Stomach (tissue), 9 donors: ENCODE results near the gene EVI5L. TPM values are rescaled to one million over a fixed set of nuclear protein-coding genes. Genes with fewer than 3 reads are reported as not detected.
"Not testable (repeated sequence)": the region's sequence is repeated elsewhere in the genome, so short reads cannot be mapped to it uniquely, and the experiment has no call there.

ENCODE experiments used
- DNase-seq, 2 donors: peaks; one replicate each; pipeline versions ENCODE4 v3.0.0 to v3.0.0-alpha.2; 2013 to 2019
- H3K27ac ChIP-seq, 5 donors: fragments of 200-600 bp in 4 of 5; sonication (generic) in 4 of 5; one replicate each; pipeline ENCODE4 v1.5.1; 2013 to 2019; ENCODE audit warnings: mild to moderate bottlenecking in 1 of 5, moderate library complexity in 1 of 5
- H3K27me3 ChIP-seq, 3 donors: fragments of 200-600 bp; sonication (generic); one replicate each; pipeline ENCODE4 v1.5.1; 2017 to 2019; ENCODE audit warnings: mixed run types in 1 of 3
- H3K36me3 ChIP-seq, 4 donors: fragments of 200-600 bp; sonication (generic); 1 replicate in 3 of 4; 2 replicates in 1 of 4; pipeline ENCODE4 v1.5.1; 2016 to 2019
- H3K4me1 ChIP-seq, 4 donors: fragments of 200-600 bp; sonication (generic); one replicate each; pipeline ENCODE4 v1.5.1; 2016 to 2019
- H3K4me3 ChIP-seq, 4 donors: fragments of 200-600 bp; sonication (generic) in 3 of 4; one replicate each; pipeline ENCODE4 v1.5.1; 2016 to 2019; ENCODE audit warnings: mild to moderate bottlenecking in 1 of 4
- H3K9me3 ChIP-seq, 4 donors: fragments of 200-600 bp; sonication (generic); one replicate each; pipeline ENCODE4 v1.5.1; 2016 to 2019
- EP300 ChIP-seq: sonication (generic); formaldehyde crosslinking; IDR thresholded peaks from one replicate; pipeline ENCODE4 v1.6.1; 2017; ENCODE audit warnings: antibody characterized with exemption
- POLR2A ChIP-seq, 4 donors: fragments of 450-650 bp; IDR thresholded peaks; one replicate each; pipeline ENCODE4 v1.6.1; 2016; ENCODE audit warnings: antibody characterized with exemption in 4 of 4, control low read depth in 2 of 4, mild to moderate bottlenecking in 1 of 4, moderate library complexity in 1 of 4
- POLR2AphosphoS5 ChIP-seq, 3 donors: sonication (generic); formaldehyde crosslinking; IDR thresholded peaks; one replicate each; pipeline ENCODE4 v1.6.1; 2016; ENCODE audit warnings: antibody characterized with exemption in 3 of 3
- WGBS, 5 donors: extraction: QIAGEN DNeasy Blood & Tissue Kit in 3 of 5; methylation state at CpG; one replicate each; pipeline versions ENCODE4 v1.1.5 to v1.1.7; 2013 to 2018; 5-methylcytosine and 5-hydroxymethylcytosine counted together
- intact Hi-C: fragments of 100-400 bp; cut with DNase I; formaldehyde crosslinking; loops from one replicate; pipeline ENCODE4 v1.15.1; 2023; ENCODE audit warnings: low total_unique reads
- polyA plus RNA-seq, 3 donors: library from polyadenylated mRNA; stranded (reverse); fragments of 200-250 nt; gene quantifications; one replicate each; pipeline ENCODE4 v1.2.3, GENCODE V29; 2013
- total RNA-seq, 5 donors: library from RNA; depleted of rRNA; stranded (reverse); fragments of >200 nt; gene quantifications; one replicate each; pipeline versions ENCODE4 v1.1.0 to v1.2.3, GENCODE V29; 2014 to 2016
- TF ChIP-seq, protein P1 (sequence below), 7 experiments: fragments of 450-650 bp in 4 of 7; fragments of 200-600 bp in 3 of 7; sonication (generic) in 3 of 7; IDR thresholded peaks; one replicate each; pipeline ENCODE4 v1.5.1; 2016 to 2019; ENCODE audit warnings: antibody characterized with exemption in 7 of 7, control low read depth in 2 of 7, mild to moderate bottlenecking in 1 of 7
- donor health status: healthy with polysubstance abuse.
- donor health status: Bipolar disorder and iron deficiency.
- donor health status: healthy.

Gene EVI5L
- total and polyA plus RNA-seq, 8 donors: 4.9 to 31.6 (median 8.4) TPM

- no peak overlapping the region for H3K27ac ChIP-seq
Measured at GRCh38 chr19:7885818-7886217, 55.8 kb downstream of the EVI5L start.

DNA sequence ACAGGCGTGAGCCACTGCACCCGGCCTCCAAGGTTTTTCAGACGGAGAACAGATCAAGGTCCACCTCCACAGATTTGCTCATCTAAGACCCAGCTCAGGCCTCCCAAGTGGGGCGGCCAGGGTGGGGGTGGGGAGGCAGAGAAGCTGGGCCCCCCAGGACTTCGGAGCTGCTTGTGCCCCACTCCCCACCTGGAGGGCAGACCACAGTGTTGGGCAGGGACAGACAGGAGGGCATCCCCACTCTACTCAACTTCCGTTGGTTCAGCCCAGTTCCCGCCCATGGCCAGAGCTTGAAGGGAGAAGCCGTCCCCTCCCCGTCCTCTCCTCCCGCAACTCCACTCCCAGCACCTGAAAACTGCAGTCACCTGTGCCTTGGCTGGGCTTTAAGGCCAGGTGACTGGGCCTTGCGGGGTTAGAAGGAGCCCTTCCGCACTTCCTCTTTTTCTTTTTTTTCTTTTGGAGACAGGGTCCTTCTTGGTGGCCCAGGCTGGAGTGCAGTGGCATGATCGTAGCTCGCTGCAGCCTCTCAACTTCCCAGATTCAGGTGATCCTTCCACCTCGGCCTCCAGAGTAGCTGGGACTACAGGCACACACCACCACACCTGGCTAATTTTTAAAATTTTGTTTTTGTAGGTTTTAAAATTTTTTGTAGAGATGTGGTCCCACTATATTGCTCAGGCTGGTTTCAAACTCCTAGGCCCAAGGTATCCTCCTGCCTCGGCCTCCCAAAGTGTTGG is 57.6 kb downstream of the EVI5L start:
- WGBS, 5 donors: 74 to 89% (median 81%) methylated on average over 16 of the region's 16 CpGs
- intact Hi-C loops: no loop called here
- peaks cover 0 to 14% (median 12%) of the 10 kb centered on the region in 4 donors for H3K4me1 ChIP-seq
- peaks cover 0 to 58% (median 10%) of the 10 kb centered on the region in 3 donors for H3K27me3 ChIP-seq
- no peak overlapping the region for H3K27ac ChIP-seq
- TF ChIP-seq, protein P1, sequence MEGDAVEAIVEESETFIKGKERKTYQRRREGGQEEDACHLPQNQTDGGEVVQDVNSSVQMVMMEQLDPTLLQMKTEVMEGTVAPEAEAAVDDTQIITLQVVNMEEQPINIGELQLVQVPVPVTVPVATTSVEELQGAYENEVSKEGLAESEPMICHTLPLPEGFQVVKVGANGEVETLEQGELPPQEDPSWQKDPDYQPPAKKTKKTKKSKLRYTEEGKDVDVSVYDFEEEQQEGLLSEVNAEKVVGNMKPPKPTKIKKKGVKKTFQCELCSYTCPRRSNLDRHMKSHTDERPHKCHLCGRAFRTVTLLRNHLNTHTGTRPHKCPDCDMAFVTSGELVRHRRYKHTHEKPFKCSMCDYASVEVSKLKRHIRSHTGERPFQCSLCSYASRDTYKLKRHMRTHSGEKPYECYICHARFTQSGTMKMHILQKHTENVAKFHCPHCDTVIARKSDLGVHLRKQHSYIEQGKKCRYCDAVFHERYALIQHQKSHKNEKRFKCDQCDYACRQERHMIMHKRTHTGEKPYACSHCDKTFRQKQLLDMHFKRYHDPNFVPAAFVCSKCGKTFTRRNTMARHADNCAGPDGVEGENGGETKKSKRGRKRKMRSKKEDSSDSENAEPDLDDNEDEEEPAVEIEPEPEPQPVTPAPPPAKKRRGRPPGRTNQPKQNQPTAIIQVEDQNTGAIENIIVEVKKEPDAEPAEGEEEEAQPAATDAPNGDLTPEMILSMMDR (IDR thresholded peaks at IDR 0.05): no peak
- TF ChIP-seq POLR2A (IDR thresholded peaks at IDR 0.05): no peak
- TF ChIP-seq POLR2AphosphoS5 (IDR thresholded peaks at IDR 0.05): no peak
- no peak for TF ChIP-seq EP300
- no peaks in the 10 kb centered on the region for H3K36me3 ChIP-seq
- peak overlapping the region in 1 of 4 donors; percentile 53 for H3K4me3 ChIP-seq
- H3K9me3 ChIP-seq: no peaks in the 10 kb centered on the region
- DNase-seq: no peak

More at GRCh38 chr19:7885818-7886217, 55.8 kb downstream of the EVI5L start:
- H3K4me1 ChIP-seq: peaks cover 0 to 14% (median 12%) of the 10 kb centered on the region in 4 donors
- DNase-seq: no peak
- peaks cover 0 to 44% (median 10%) of the 10 kb centered on the region in 3 donors for H3K27me3 ChIP-seq
- 80 to 86% (median 84%) methylated on average over 8 of the region's 8 CpGs for WGBS, 5 donors
- H3K36me3 ChIP-seq: no peaks in the 10 kb centered on the region
- H3K9me3 ChIP-seq: no peaks in the 10 kb centered on the region
- TF ChIP-seq POLR2AphosphoS5 (IDR thresholded peaks at IDR 0.05): no peak
- TF ChIP-seq, protein P1 (IDR thresholded peaks at IDR 0.05): no peak
- no peak overlapping the region for H3K4me3 ChIP-seq
- intact Hi-C loops: no loop called here

- 6 to 15% (median 7%) methylated on average over 27 to 53 of the region's 53 CpGs for WGBS, 5 donors
- peaks cover 0 to 65% (median 10%) of the 10 kb centered on the region in 3 donors for H3K27me3 ChIP-seq
- H3K9me3 ChIP-seq: no peaks in the 10 kb centered on the region
- peak within 1 kb of the TSS; percentile 41 to 53 (median 46) for H3K4me3 ChIP-seq
- TF ChIP-seq EP300: no peak
- TF ChIP-seq POLR2AphosphoS5 (IDR thresholded peaks at IDR 0.05): peak in 2 of 3 donors; percentile 56 to 62
- H3K27ac ChIP-seq: peak within 1 kb of the TSS; percentile 9 to 75 (median 69)
- DNase-seq: peak; percentile 79 to 89
- peaks cover 0 to 14% (median 12%) of the 10 kb centered on the region in 4 donors for H3K4me1 ChIP-seq
- intact Hi-C loops: no loop called here
- H3K36me3 ChIP-seq: no peaks in the 10 kb centered on the region
Measured at GRCh38 chr19:7888145-7888825, 58.3 kb downstream of the EVI5L start, which contains the start of gene LRRC8E. Gene LRRC8E (plus strand): TSS chr19:7888510. CDS start chr19:7895604, 7,094 bp downstream.

DNA sequence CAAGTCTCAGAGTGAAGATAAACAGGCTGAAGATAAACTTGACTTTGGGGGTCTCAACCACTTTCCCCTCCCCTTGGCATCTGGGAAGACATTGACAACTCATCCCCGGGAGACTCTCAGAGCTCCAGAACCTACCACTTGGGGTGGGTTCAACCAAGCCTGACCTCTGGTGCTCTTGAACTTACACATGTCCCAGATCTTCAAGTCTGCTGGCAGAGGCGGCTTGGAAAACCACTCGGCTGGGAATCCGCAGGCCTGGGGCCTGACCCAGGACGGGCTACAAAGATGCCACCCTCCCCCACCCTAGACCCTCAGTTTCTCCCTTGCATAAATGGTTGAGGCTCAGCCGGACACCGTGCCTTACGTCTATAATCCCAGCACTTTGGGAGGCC is 58.8 kb downstream of the EVI5L start:
- Histone ChIP-seq H3K27ac (peak overlapping the region in 3 of 5 donors; percentile 69 to 75 (median 73)), H3K36me3 (no peaks in the 10 kb centered on the region), H3K9me3 (no peaks in the 10 kb centered on the region), H3K27me3 (peaks cover 0 to 70% (median 10%) of the 10 kb centered on the region in 3 donors), H3K4me1 (peaks cover 0 to 14% (median 12%) of the 10 kb centered on the region in 4 donors), H3K4me3 (peak overlapping the region; percentile 41 to 53 (median 46))
- intact Hi-C loops: no loop called here
- no peak for DNase-seq
- WGBS, 5 donors: 66 to 74% (median 70%) methylated on average over 7 to 8 of the region's 8 CpGs
- TF ChIP-seq POLR2A (IDR thresholded peaks at IDR 0.05) (no peak), POLR2AphosphoS5 (IDR thresholded peaks at IDR 0.05) (no peak), EP300 (no peak)
- TF ChIP-seq, protein P1 (IDR thresholded peaks at IDR 0.05): no peak

DNA sequence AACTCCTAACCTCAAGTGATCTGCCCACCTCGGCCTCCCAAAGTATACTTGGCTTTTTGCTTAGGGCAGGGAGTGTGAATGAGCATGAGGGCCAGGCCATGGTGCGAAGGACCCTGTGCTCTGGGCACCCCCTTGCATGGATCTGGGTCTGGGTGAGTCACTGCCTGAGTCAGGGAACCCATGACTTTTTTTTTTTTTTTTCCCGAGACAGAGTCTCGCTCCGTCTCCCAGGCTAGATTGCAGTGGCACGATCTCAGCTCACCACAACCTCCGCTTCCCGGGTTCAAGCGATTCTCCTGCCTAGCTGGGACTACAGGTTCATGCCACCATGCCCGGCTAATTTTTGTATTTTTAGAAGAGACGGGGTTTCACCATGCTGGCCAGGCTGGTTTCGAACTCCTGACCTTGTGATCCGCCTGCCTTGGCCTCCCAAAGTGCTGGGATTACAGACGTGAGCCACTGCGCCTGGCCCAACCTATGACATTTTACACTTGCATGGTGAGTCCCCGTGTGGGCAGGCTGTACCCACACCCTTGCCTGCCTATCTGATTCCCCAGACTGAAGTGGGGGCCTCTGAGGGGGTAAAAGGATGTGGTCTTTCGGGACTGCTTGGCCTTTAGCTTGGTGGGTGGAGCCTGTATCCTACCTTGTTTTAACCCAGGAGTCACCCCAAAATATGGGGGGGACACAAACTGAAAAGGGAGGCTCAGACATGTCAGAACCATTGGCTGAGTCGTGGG is 63.5 kb downstream of the EVI5L start:
- intact Hi-C loops, H3K9me3 ChIP-seq, H3K27ac ChIP-seq, H3K4me3 ChIP-seq, DNase-seq, H3K36me3 ChIP-seq: not testable (repeated sequence)
- H3K4me1 ChIP-seq: peaks cover 0 to 23% (median 11%) of the 10 kb centered on the region in 4 donors
- WGBS, 5 donors: 78 to 89% (median 85%) methylated on average over 18 of the region's 18 CpGs
- peaks cover 0 to 65% (median 1%) of the 10 kb centered on the region in 3 donors for H3K27me3 ChIP-seq
